Liver (tissue), 9 donors: ENCODE data around the gene ADCYAP1. TPM values are rescaled to one million over a fixed set of nuclear protein-coding genes. Genes with fewer than 3 reads are reported as not detected.

Source experiments
- DNase-seq: peaks from one replicate; pipeline ENCODE4 v3.0.0-alpha.2; 2017; ENCODE audit warnings: low spot score
- H3K27ac ChIP-seq, 2 donors: one replicate each; pipeline ENCODE4 v1.7.0; 2013; ENCODE audit warnings: inconsistent platforms in 2 of 2, low read length in 2 of 2, control low read depth in 1 of 2, low read depth in 1 of 2, mild to moderate bottlenecking in 1 of 2
- H3K27me3 ChIP-seq, 4 donors: one replicate each; pipeline versions ENCODE4 v1.6.1 to v1.7.0; 2013; ENCODE audit warnings: low read length in 3 of 4, inconsistent platforms in 1 of 4, mild to moderate bottlenecking in 1 of 4, moderate library complexity in 1 of 4; ENCODE audit not compliant: control insufficient read depth in 4 of 4, insufficient read depth in 4 of 4
- H3K36me3 ChIP-seq, 4 donors: one replicate each; pipeline versions ENCODE4 v1.6.1 to v1.7.0; 2013; ENCODE audit warnings: low read length in 3 of 4, mild to moderate bottlenecking in 3 of 4, low read depth in 1 of 4, moderate library complexity in 1 of 4; ENCODE audit not compliant: control insufficient read depth in 4 of 4, insufficient read depth in 3 of 4
- H3K4me1 ChIP-seq, 4 donors: one replicate each; pipeline versions ENCODE4 v1.6.1 to v1.7.0; 2013; ENCODE audit warnings: low read length in 3 of 4, mild to moderate bottlenecking in 3 of 4, moderate library complexity in 1 of 4; ENCODE audit not compliant: control insufficient read depth in 4 of 4, insufficient read depth in 4 of 4
- H3K4me3 ChIP-seq, 3 donors: one replicate each; pipeline versions ENCODE4 v1.6.1 to v1.7.0; 2013; ENCODE audit warnings: low read length in 3 of 3, control low read depth in 1 of 3, low read depth in 1 of 3, mild to moderate bottlenecking in 1 of 3
- H3K9ac ChIP-seq, 2 donors: one replicate each; pipeline ENCODE4 v1.7.0; 2013; ENCODE audit warnings: low read length in 2 of 2, mild to moderate bottlenecking in 2 of 2, moderate library complexity in 2 of 2, control low read depth in 1 of 2, low read depth in 1 of 2
- H3K9me3 ChIP-seq, 4 donors: one replicate each; pipeline versions ENCODE4 v1.6.1 to v1.7.0; 2013; ENCODE audit warnings: low read length in 3 of 4; ENCODE audit not compliant: control insufficient read depth in 4 of 4
- EGR1 ChIP-seq, 2 donors: IDR thresholded peaks; 2 replicates each; pipeline ENCODE4 v1.6.1; 2016 to 2018; ENCODE audit warnings: antibody characterized with exemption in 2 of 2, low read depth in 2 of 2
- FOXA1 ChIP-seq: IDR thresholded peaks from 2 replicates; pipeline ENCODE4 v1.6.1; 2016; ENCODE audit warnings: antibody characterized with exemption
- FOXA2 ChIP-seq: IDR thresholded peaks from 2 replicates; pipeline ENCODE4 v1.6.1; 2016; ENCODE audit warnings: antibody characterized with exemption
- GABPA ChIP-seq, 2 donors: IDR thresholded peaks in 1 of 2; conservative IDR thresholded peaks in 1 of 2; 2 replicates each; pipeline ENCODE4 v1.6.1; 2016; ENCODE audit warnings: antibody characterized with exemption in 2 of 2, mild to moderate bottlenecking in 1 of 2, moderate library complexity in 1 of 2
- HNF4A ChIP-seq, 2 donors: conservative IDR thresholded peaks; 2 replicates each; pipeline ENCODE4 v1.6.1; 2016; ENCODE audit warnings: antibody characterized with exemption in 2 of 2, mild to moderate bottlenecking in 2 of 2
- HNF4G ChIP-seq: IDR thresholded peaks from 2 replicates; pipeline ENCODE4 v1.6.1; 2016; ENCODE audit warnings: antibody characterized with exemption
- JUND ChIP-seq, 2 donors: IDR thresholded peaks; 2 replicates each; pipeline ENCODE4 v1.6.1; 2016; ENCODE audit warnings: antibody characterized with exemption in 2 of 2
- NR2F2 ChIP-seq: IDR thresholded peaks from 2 replicates; pipeline ENCODE4 v1.6.1; 2016; ENCODE audit warnings: antibody characterized with exemption
- RAD21 ChIP-seq, 2 donors: IDR thresholded peaks; 2 replicates each; pipeline ENCODE4 v1.6.1; 2016; ENCODE audit warnings: antibody characterized with exemption in 2 of 2, mild to moderate bottlenecking in 2 of 2
- REST ChIP-seq: IDR thresholded peaks from 2 replicates; pipeline ENCODE4 v1.6.1; 2016; ENCODE audit warnings: antibody characterized with exemption, mild to moderate bottlenecking
- RXRA ChIP-seq, 2 donors: IDR thresholded peaks; 2 replicates each; pipeline ENCODE4 v1.6.1; 2017 to 2018; ENCODE audit warnings: antibody characterized with exemption in 2 of 2, mild to moderate bottlenecking in 1 of 2
- SP1 ChIP-seq: IDR thresholded peaks from 2 replicates; pipeline ENCODE4 v1.6.1; 2018; ENCODE audit warnings: antibody characterized with exemption, mild to moderate bottlenecking
- TAF1 ChIP-seq: conservative IDR thresholded peaks from 2 replicates; pipeline ENCODE4 v1.6.1; 2016; ENCODE audit warnings: antibody characterized with exemption, mild to moderate bottlenecking
- WGBS: extraction: QIAGEN DNeasy Blood & Tissue Kit; methylation state at CpG from one replicate; pipeline ENCODE4 v1.1.7; 2013; 5-methylcytosine and 5-hydroxymethylcytosine counted together
- polyA plus RNA-seq, 2 donors: library from polyadenylated mRNA; stranded (reverse) in 1 of 2; unstranded in 1 of 2; fragments of 200-250 nt in 1 of 2; fragments of >200 nt in 1 of 2; fragmentation: Nextera tagmentation in 1 of 2; extraction: Ambion mirVana in 1 of 2; gene quantifications; one replicate each; pipeline versions ENCODE4 v1.2.1 to v1.2.3, GENCODE V29; 2013 to 2015
- total RNA-seq, 2 donors: library from RNA; depleted of rRNA; stranded (reverse); fragments of >200 nt; gene quantifications; one replicate each; pipeline ENCODE4 v1.2.3, GENCODE V29; 2014
- TF ChIP-seq, protein P1 (sequence below): IDR thresholded peaks from 2 replicates; pipeline ENCODE4 v1.6.1; 2016; ENCODE audit warnings: antibody characterized with exemption
- TF ChIP-seq, protein P2 (sequence below): fragments of 150-350 bp; IDR thresholded peaks from 2 replicates; pipeline ENCODE4 v1.5.1; 2017; ENCODE audit warnings: improper control_type of control experiment, low read depth, low read length; ENCODE audit not compliant: missing input control
- TF ChIP-seq, protein P3 (sequence below): IDR thresholded peaks from 2 replicates; pipeline ENCODE4 v1.6.1; 2016; ENCODE audit warnings: antibody characterized with exemption
- donor health status: healthy.
- donor health status: healthy.
- donor health status: healthy.
- donor health status: healthy.
- donor health status: healthy.

The ADCYAP1 gene
- total and polyA plus RNA-seq, 4 donors = 0.02 to 0.08 TPM; not detected in 2

- Histone ChIP-seq H3K27me3 (peaks cover 0 to 26% (median 19%) of the 10 kb centered on the region in 4 donors), H3K9me3 (peaks cover 0 to 11% (median 0%) of the 10 kb centered on the region in 4 donors), H3K4me3 (peak overlapping the region in 1 of 3 donors; percentile 56), H3K9ac (no peak overlapping the region), H3K36me3 (no peaks in the 10 kb centered on the region), H3K27ac (no peak overlapping the region), H3K4me1 (peaks cover 16 to 32% (median 26%) of the 10 kb centered on the region in 4 donors)
- TF ChIP-seq HNF4G (no peak), FOXA2 (no peak), HNF4A (conservative IDR thresholded peaks at IDR 0.05) (no peak), RXRA (IDR thresholded peaks at IDR 0.05) (no peak), RAD21 (IDR thresholded peaks at IDR 0.05) (no peak), SP1 (no peak), EGR1 (IDR thresholded peaks at IDR 0.05; ENCODE audit: low read depth in 2 of 2) (no peak), TAF1 (no peak), FOXA1 (no peak)
- TF ChIP-seq, protein P1, sequence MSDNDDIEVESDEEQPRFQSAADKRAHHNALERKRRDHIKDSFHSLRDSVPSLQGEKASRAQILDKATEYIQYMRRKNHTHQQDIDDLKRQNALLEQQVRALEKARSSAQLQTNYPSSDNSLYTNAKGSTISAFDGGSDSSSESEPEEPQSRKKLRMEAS = no peak
- TF ChIP-seq, protein P2, sequence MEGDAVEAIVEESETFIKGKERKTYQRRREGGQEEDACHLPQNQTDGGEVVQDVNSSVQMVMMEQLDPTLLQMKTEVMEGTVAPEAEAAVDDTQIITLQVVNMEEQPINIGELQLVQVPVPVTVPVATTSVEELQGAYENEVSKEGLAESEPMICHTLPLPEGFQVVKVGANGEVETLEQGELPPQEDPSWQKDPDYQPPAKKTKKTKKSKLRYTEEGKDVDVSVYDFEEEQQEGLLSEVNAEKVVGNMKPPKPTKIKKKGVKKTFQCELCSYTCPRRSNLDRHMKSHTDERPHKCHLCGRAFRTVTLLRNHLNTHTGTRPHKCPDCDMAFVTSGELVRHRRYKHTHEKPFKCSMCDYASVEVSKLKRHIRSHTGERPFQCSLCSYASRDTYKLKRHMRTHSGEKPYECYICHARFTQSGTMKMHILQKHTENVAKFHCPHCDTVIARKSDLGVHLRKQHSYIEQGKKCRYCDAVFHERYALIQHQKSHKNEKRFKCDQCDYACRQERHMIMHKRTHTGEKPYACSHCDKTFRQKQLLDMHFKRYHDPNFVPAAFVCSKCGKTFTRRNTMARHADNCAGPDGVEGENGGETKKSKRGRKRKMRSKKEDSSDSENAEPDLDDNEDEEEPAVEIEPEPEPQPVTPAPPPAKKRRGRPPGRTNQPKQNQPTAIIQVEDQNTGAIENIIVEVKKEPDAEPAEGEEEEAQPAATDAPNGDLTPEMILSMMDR = no peak
- WGBS = 7% methylated on average over 47 of the region's 47 CpGs
- DNase-seq = no peak
Observed at GRCh38 chr18:906416-907114, 1.9 kb downstream of the ADCYAP1 start.

DNA sequence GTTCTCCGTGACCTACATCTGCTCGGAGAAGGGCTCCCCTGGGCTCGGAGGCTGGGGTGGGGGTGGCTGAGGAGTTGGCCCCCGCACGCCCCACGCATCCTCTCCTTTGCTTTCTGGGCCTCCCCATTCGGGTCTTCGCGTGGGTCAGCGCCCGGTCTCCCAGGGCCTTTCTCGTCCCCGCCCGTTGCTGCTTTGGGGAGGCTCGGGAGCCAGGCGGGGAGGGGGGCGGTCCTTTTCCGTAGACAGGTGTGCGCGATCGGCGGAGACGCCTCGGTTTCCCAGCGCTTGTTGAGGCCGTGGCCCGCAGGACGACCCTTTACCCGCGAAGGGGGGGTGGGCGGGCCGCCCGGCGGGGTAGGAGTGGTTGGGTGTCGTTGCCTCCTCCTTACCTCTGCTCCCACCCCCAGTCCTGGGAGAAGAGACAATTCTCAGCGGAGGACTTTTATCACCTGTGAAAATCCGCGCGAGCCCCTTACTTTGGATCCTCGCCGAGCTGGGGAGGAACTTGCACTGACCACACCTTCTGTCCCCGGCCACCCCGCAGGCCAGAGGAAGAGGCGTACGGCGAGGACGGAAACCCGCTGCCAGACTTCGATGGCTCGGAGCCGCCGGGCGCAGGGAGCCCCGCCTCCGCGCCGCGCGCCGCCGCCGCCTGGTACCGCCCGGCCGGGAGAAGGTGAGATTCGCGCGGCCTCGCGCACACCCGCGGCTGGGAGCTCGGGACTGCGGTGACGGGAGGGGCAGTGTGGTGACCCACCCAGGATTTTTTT lies 2.6 kb downstream of the ADCYAP1 start:
- Histone ChIP-seq H3K4me3 (peak overlapping the region in 2 of 3 donors; percentile 51 to 56), H3K9me3 (peaks cover 0 to 11% (median 0%) of the 10 kb centered on the region in 4 donors), H3K9ac (no peak overlapping the region), H3K27me3 (peaks cover 0 to 22% (median 20%) of the 10 kb centered on the region in 4 donors), H3K36me3 (no peaks in the 10 kb centered on the region), H3K4me1 (peaks cover 16 to 32% (median 26%) of the 10 kb centered on the region in 4 donors), H3K27ac (no peak overlapping the region)
- no peak for DNase-seq
- WGBS = 3% methylated on average over 75 of the region's 75 CpGs
- no peak for TF ChIP-seq FOXA2
- TF ChIP-seq SP1 = no peak
- no peak for TF ChIP-seq NR2F2
- TF ChIP-seq, protein P3, sequence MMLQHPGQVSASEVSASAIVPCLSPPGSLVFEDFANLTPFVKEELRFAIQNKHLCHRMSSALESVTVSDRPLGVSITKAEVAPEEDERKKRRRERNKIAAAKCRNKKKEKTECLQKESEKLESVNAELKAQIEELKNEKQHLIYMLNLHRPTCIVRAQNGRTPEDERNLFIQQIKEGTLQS = no peak
- TF ChIP-seq, protein P2 = no peak
- TF ChIP-seq GABPA (IDR thresholded peaks at IDR 0.05 in 1 of 2, conservative IDR thresholded peaks at IDR 0.05 in 1 of 2) = no peak
- no peak for TF ChIP-seq EGR1 (IDR thresholded peaks at IDR 0.05; ENCODE audit: low read depth in 2 of 2)
- no peak for TF ChIP-seq RAD21 (IDR thresholded peaks at IDR 0.05)
- TF ChIP-seq JUND (IDR thresholded peaks at IDR 0.05) = no peak
- TF ChIP-seq REST = no peak
- TF ChIP-seq HNF4A (conservative IDR thresholded peaks at IDR 0.05) = no peak
- no peak for TF ChIP-seq HNF4G
